Breast epithelium (tissue), 3 donors: ENCODE measurements around the gene ZFP62.

Experiments
- CTCF ChIP-seq, 3 donors: fragments of 450-650 bp; IDR thresholded peaks; one replicate each; pipeline ENCODE4 v1.5.1; 2016 to 2017; ENCODE audit warnings: antibody characterized with exemption in 3 of 3, mild to moderate bottlenecking in 3 of 3, moderate library complexity in 3 of 3
- POLR2A ChIP-seq: fragments of 450-650 bp; IDR thresholded peaks from one replicate; pipeline ENCODE4 v1.6.1; 2016; ENCODE audit warnings: antibody characterized with exemption, mild to moderate bottlenecking, moderate library complexity

- TF ChIP-seq CTCF (IDR thresholded peaks at IDR 0.05) (no peak), POLR2A (no peak)
Observed at GRCh38 chr5:180825768-180826525, 35.1 kb downstream of the ZFP62 start.
